Activated T-cell treated with anti-CD3 and anti-CD28 coated beads, Interleukin-2, amount 50 U/mL, for 72 hours (primary cell): ENCODE data around the gene EFNB2. TPM values are rescaled to one million over a fixed set of nuclear protein-coding genes. Genes with fewer than 3 reads are reported as not detected.

Source experiments
- ATAC-seq, 2 donors: fragments of 150-1000 bp; cut with Tn5 transposase; replicated peaks in 1 of 2; 2 replicates each; pipeline ENCODE4 v1.10.0; 2021; ENCODE audit warnings: moderate library complexity in 2 of 2, mild to moderate bottlenecking in 1 of 2
- DNase-seq, 2 donors: peaks; one replicate each; pipeline ENCODE4 v3.0.0; 2021 to 2022; ENCODE audit warnings: mixed read lengths in 1 of 2
- H3K27ac Mint-ChIP-seq: one replicate; pipeline ENCODE4 v1.8.0; 2022; ENCODE audit warnings: mild to moderate bottlenecking, moderate library complexity, mixed read lengths
- H3K27me3 Mint-ChIP-seq: one replicate; pipeline ENCODE4 v1.8.0; 2022; ENCODE audit warnings: low read depth, mixed read lengths
- H3K36me3 Mint-ChIP-seq, 2 donors: one replicate each; pipeline ENCODE4 v1.8.0; 2022; ENCODE audit warnings: mixed read lengths in 2 of 2, mild to moderate bottlenecking in 1 of 2; ENCODE audit not compliant: insufficient read depth in 2 of 2
- H3K4me1 Mint-ChIP-seq: one replicate; pipeline ENCODE4 v1.8.0; 2022; ENCODE audit warnings: low read depth, mixed read lengths
- H3K4me3 Mint-ChIP-seq, 2 donors: one replicate each; pipeline ENCODE4 v1.8.0; 2022; ENCODE audit warnings: mild to moderate bottlenecking in 2 of 2, mixed read lengths in 2 of 2, moderate library complexity in 2 of 2
- H3K9me3 Mint-ChIP-seq, 2 donors: one replicate each; pipeline ENCODE4 v1.8.0; 2022; ENCODE audit warnings: mixed read lengths in 2 of 2
- total RNA-seq, 2 donors: library from RNA; stranded (reverse); gene quantifications; one replicate each; pipeline ENCODE4 v1.2.3, GENCODE V29; 2022

The EFNB2 gene
- total RNA-seq, 2 donors from 2014 or later: 0.23 to 0.24 TPM

DNA sequence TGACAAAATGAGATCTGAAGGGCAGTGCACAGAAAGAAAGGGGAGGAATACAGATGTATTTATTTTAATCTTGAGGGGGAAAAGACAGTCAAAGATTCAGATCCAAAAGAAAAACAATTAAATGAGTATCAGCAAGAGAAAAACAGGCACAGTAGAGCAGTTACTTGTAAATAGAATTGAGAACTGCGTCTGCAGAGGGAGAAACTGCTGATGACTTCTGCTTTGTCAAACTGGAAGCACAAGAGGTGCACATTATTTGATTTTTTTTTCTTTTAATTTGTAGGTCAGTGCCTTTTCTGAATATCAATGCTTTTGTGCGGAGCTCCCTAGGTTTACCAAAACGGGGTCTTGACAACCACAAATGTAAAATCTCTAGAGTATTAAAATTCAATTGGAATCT lies 37.3 kb downstream of the EFNB2 start:
- Mint-ChIP-seq H3K4me3 (no peak overlapping the region), H3K9me3 (no peaks in the 10 kb centered on the region), H3K27ac (no peak overlapping the region), H3K36me3 (no peaks in the 10 kb centered on the region), H3K4me1 (peaks cover 8% of the 10 kb centered on the region), H3K27me3 (peaks cover 67% of the 10 kb centered on the region)
- DNase-seq (no peak), ATAC-seq (no peak)

DNA sequence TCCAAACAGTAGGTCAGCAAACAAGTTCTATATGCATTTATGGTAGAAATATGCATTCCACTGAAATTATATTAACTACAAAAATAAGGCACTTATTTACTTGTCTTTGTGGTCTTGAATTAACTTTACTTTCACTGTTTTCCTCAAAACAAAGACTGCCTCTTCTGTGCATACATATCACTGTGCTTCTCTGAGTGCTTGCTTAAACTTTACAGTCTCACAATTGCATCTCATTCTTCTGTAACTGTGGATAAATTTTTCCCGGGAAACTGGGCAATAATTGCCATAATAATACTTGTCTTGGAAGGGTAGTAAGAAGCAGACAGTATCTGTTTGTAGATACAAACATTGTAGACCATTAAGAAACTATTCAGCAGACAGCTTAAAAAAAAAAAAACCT lies 38.4 kb downstream of the EFNB2 start:
- DNase-seq (no peak), ATAC-seq (no peak)
- no peaks in the 10 kb centered on the region for H3K9me3 Mint-ChIP-seq
- H3K36me3 Mint-ChIP-seq: no peaks in the 10 kb centered on the region
- peaks cover 70% of the 10 kb centered on the region for H3K27me3 Mint-ChIP-seq
- H3K27ac Mint-ChIP-seq: no peak overlapping the region
- no peak overlapping the region for H3K4me3 Mint-ChIP-seq
- peaks cover 13% of the 10 kb centered on the region for H3K4me1 Mint-ChIP-seq

DNA sequence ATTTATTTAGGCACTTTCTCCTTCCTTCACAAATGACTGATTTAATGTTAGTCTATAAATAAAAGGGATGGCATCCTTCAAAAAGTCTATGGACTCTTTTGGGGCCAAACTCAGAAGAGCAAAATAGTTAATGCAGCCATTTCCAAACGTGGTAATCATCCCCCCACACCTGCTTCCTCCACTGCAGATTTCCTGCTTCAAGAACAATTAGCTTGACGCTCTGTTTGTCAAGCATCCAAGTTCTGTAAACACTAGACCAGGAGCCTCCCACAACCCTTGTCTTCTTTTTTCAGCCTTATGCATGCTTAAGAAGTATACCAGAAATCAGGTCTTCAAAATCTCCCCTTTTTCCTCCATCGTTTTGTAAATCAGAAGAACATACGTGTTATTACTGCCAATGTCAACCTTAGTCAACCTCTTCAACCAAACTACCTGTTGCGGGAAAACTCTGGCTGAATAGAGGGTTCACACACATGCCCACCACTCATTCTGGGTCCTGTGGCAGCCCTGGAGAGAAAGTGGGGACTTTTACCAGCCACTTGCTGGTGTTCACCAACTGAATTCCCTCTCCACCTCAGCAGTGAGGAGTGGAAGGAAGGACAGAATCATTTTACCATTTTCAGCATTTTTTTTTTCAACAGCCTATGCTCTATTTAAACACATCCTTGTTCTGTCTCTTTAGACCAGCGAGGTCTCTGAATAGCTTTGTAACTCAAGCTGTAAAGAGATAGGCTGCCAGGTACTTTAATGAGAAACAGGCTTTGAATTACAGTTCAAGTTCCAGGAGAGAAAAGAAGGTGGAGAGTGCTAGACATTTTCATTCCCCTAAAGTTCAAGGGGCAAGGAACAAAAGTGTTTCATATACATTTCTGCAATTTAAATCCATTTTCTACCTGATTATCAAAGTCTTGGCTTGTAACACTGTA lies 39.1 kb downstream of the EFNB2 start:
- Mint-ChIP-seq H3K4me3 (no peak overlapping the region), H3K9me3 (no peaks in the 10 kb centered on the region), H3K36me3 (no peaks in the 10 kb centered on the region), H3K27ac (no peak overlapping the region), H3K4me1 (peaks cover 18% of the 10 kb centered on the region), H3K27me3 (peaks cover 75% of the 10 kb centered on the region)
- ATAC-seq (no peak), DNase-seq (no peak)

DNA sequence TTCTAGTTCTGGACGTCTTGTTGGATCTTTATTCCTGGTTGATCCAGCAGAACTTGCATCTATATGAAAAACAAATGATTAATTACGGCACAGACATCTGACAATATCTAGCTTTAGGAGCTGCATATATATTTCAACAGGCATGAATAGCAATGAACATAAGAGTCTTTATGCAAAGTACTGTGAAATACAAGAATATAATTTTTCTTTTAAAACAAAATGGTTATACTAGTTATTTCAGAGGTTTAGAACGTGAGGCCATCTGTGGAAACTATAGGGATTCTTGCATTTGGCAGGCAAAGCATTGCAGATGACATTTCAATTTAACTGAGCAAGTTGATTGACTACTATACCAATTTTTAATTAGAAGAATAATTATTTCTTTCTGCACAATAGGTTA lies 40.5 kb downstream of the EFNB2 start:
- peaks cover 69% of the 10 kb centered on the region for H3K27me3 Mint-ChIP-seq
- peaks cover 25% of the 10 kb centered on the region for H3K4me1 Mint-ChIP-seq
- H3K36me3 Mint-ChIP-seq: no peaks in the 10 kb centered on the region
- ATAC-seq (no peak), DNase-seq (no peak)
- H3K27ac Mint-ChIP-seq: no peak overlapping the region
- H3K4me3 Mint-ChIP-seq: no peak overlapping the region
- H3K9me3 Mint-ChIP-seq: no peaks in the 10 kb centered on the region

DNA sequence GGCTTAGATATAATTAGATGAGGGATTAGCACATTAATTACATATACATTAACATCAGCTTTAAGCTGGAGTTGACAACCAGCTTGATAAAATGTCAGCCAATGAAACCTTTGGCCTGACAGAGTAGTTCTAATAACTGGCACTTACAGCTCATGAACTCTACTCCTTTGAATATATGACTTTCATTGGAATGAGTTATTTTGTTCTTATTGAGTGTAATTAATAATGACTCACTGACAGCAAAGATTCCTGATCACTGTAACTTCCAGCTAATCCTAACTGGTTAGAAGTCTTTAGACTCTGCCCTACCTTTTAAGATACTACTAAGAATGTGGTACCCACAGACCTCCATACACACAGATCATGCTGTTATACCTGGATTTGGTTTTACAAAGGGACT lies 41.0 kb downstream of the EFNB2 start:
- Mint-ChIP-seq H3K27me3 (peaks cover 71% of the 10 kb centered on the region), H3K9me3 (no peaks in the 10 kb centered on the region), H3K27ac (no peak overlapping the region), H3K4me3 (no peak overlapping the region), H3K36me3 (no peaks in the 10 kb centered on the region), H3K4me1 (peaks cover 25% of the 10 kb centered on the region)
- ATAC-seq (no peak), DNase-seq (no peak)

DNA sequence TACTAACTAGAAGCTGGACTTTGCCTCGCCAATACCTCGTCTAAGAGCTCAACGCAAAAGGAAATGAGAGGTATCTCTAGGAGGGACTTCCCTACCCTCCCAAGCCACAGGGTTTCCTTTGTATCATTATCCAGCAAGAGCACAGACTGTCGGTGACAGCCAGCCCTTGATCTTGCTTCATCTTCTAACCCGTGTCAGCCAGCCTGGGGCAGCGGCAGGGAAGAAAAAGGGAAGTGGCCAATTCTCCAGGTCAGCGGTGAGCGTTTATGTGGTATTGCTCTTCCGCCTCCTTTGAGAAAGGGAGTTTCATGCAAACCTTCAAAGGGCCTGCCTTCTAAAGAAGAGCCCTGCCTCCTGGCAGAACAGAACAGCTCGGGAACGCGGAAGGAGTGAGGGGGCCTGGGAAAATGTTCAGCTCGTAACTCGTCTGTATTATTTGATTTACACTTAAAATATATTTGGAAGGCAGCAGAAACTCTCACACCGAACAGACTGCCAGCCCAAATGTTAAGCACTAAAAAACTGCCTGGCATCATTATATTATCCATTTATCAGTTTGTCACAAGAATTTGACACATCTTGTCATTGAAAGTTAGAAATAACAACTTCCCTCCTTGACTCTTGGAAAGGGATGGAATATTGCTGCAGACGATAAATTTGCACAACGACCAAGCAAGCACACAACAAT lies 41.8 kb downstream of the EFNB2 start:
- H3K27me3 Mint-ChIP-seq: peaks cover 71% of the 10 kb centered on the region
- no peaks in the 10 kb centered on the region for H3K36me3 Mint-ChIP-seq
- DNase-seq: no peak
- no peak overlapping the region for H3K27ac Mint-ChIP-seq
- H3K4me1 Mint-ChIP-seq: peaks cover 25% of the 10 kb centered on the region
- ATAC-seq: no peak
- H3K9me3 Mint-ChIP-seq: no peaks in the 10 kb centered on the region
- H3K4me3 Mint-ChIP-seq: no peak overlapping the region

DNA sequence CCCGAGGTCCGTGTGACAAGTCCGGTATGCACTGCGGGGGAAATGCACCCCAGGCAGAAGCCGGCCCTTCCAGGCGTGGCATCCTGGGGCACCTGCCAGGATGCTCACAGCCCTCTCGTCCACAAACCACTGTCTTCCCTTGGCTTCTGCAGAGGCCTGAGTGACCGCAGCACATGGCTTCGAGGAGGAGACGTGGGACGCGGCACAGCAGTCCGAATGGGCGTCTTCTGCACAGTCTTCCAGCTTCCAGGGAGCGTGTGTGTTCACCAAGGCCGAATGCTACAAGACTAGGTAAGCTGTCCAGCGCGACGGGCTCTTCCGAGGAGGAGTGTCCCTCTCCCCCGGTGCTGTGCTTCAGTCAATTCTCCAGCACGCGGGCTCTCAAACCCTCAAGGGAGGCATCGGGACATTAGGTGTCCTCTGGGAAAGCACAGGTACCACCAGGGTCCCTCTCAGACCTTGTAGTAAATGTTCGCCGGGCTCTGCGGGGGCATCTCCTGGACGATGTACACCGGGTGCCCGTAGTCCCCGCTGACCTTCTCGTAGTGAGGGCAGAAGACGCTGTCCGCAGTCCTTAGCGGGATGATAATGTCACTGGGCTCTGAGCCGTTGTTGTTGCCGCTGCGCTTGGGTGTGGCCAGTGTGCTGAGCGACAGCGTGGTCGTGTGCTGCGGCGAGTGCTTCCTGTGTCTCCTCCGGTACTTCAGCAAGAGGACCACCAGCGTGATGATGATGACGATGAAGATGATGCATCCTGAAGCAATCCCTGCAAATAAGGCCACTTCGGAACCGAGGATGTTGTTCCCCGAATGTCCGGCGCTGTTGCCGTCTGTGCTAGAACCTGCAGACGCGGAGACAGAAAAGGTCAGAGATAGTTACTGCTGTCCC lies 42.6 kb downstream of the EFNB2 start:
- Mint-ChIP-seq H3K27me3 (peaks cover 67% of the 10 kb centered on the region), H3K4me1 (peaks cover 25% of the 10 kb centered on the region), H3K36me3 (no peaks in the 10 kb centered on the region), H3K4me3 (no peak overlapping the region), H3K9me3 (no peaks in the 10 kb centered on the region), H3K27ac (no peak overlapping the region)
- no peak for DNase-seq
- no peak for ATAC-seq

DNA sequence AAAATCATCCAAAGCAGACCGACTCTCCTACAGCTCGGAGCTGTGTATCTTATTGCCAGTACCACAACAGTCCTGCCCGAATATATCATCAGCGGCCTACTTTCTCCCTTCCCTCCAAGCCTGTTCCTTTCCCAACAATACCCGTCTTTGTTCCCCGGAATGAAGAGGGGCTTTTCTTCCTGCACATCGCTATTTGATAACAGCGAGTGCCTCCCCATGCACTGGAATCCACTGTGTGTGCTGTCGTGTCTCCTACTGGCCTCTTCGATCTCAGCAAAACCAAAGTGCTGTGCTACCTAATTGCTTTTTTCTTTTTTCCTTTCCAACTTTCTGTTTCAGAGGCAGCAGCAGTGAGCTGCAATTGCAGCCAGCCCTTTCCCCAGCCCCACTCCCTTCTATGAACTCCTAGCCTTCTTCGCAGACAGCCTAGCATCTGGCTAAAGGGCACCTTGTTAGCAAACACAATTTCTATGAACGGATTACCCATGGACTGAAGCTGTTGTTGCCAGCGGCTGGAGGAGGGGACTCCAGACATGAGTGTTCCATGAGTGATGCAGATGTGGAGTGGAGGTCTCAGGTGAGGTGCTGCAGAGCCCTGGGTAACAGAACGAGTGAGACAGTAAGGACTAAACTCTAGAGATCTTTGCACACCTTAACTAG lies 43.4 kb downstream of the EFNB2 start:
- peaks cover 59% of the 10 kb centered on the region for H3K27me3 Mint-ChIP-seq
- ATAC-seq: no peak
- DNase-seq: no peak
- H3K27ac Mint-ChIP-seq: no peak overlapping the region
- no peaks in the 10 kb centered on the region for H3K9me3 Mint-ChIP-seq
- peaks cover 25% of the 10 kb centered on the region for H3K4me1 Mint-ChIP-seq
- no peaks in the 10 kb centered on the region for H3K36me3 Mint-ChIP-seq
- H3K4me3 Mint-ChIP-seq: no peak overlapping the region

DNA sequence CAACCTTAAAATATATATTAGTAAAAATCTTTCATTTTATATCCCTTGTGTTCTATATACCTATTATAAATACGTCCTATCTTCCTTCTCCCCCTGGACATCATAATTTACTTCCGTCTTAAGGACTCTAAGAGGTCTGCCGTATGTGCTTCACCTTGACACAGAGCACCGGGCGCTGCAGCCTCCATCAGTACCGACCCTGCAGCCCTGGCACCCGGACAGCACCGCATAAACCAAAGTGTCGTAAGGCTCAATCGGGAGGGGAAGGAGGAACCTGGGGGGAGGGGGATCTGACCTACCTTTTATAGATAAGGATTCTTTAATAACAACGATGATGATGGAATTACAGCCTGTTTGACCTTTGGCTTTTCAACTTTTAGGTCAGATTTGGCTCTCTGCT lies 44.0 kb downstream of the EFNB2 start:
- Mint-ChIP-seq H3K4me1 (peaks cover 25% of the 10 kb centered on the region), H3K4me3 (peak overlapping the region in 1 of 2 donors; percentile 54), H3K9me3 (peaks cover 0 to under 1% of the 10 kb centered on the region in 2 donors), H3K27ac (no peak overlapping the region), H3K27me3 (peaks cover 62% of the 10 kb centered on the region), H3K36me3 (no peaks in the 10 kb centered on the region)
- no peak for DNase-seq
- no peak for ATAC-seq

DNA sequence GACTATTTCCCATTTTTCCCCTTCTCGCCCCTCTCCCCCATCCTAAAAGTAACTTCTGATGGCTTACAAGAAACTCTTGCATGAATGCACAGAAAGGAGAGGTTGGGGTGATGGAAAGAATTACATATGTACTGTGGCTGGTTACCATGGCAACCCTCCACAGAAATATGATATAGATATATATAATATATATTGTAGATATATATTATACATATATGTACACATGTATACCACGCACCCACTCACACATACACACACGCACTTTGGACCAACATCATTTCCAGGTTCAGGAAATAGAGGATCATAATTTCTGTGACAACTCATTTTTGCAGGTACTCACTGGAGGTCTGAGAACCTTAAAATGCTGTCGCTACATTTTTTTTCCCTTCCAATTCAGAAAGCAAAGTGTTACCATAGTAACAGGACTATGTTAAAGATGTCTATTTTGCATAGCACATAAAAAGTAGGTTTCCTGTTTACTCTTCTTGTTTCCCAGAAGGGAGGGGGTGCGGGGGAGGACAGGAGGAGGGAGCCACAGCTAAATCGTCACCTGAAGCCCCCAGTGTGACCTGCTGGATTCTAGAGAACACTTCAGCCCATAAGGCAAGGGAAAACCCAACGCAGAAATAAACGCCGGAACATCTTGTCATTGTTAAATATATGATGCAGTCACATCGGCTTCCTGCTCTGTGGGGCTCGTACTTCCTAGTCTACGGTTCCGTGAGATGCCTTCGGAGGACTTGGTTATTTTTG lies 44.7 kb downstream of the EFNB2 start:
- Mint-ChIP-seq H3K9me3 (peaks cover 0 to 2% of the 10 kb centered on the region in 2 donors), H3K4me3 (peak overlapping the region; percentile 54 to 57), H3K36me3 (no peaks in the 10 kb centered on the region), H3K4me1 (peaks cover 25% of the 10 kb centered on the region), H3K27me3 (peaks cover 64% of the 10 kb centered on the region), H3K27ac (no peak overlapping the region)
- DNase-seq: peak in 1 of 2 donors; percentile 4
- peak; percentile 39 to 40 for ATAC-seq

DNA sequence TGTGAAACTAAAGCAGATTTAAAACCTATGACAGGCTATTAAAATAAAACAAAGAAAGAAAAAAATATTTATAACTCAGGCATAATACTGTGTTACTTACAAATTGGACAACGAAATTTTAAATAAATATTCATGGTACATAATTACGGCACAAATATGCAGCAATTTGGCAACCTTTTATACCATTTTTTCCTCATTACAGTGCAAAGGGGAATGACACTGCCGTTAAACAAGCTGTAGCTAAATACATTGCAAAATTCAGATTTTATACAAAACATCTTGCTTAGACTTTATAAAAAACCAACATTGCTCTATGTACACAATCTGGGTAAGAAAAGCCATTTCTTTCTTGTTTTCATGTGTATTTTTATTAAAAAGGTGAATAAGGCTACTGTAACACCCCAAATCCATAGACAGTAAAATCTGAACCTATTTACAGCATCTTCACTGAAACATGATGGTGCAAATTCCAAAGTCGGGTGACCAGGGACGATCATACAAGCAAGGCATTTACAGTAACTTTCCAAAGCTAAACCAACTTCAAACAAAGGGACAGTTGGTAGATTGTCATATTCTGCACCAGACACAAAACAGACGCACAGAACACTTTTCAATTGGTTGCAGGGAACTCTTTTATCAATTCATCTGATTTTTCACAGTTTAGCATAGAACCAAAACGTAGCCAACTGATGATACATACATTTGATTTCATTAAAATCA lies 45.5 kb downstream of the EFNB2 start:
- Mint-ChIP-seq H3K4me3 (no peak overlapping the region), H3K27me3 (peaks cover 67% of the 10 kb centered on the region), H3K4me1 (peaks cover 25% of the 10 kb centered on the region), H3K27ac (no peak overlapping the region), H3K9me3 (peaks cover 0 to 2% of the 10 kb centered on the region in 2 donors), H3K36me3 (no peaks in the 10 kb centered on the region)
- no peak for DNase-seq
- no peak for ATAC-seq
